NCI-H2227 treated with DMSO at 0.1 percent for 48 hours (cell line): Measurements from ENCODE around the gene CTAG1B.
"Not testable (repeated sequence)": the region's sequence is repeated elsewhere in the genome, so short reads cannot be mapped to it uniquely, and the experiment has no call there.

Experiments
- DNase-seq: peaks from one replicate; lab custom pipeline; 2025; lab: John Stamatoyannopoulos, UW

The CTAG1B gene

GRCh38 chrX:154620767-154621414 lies 1.8 kb upstream of the CTAG1B start:
- DNase-seq = not testable (repeated sequence)

DNA sequence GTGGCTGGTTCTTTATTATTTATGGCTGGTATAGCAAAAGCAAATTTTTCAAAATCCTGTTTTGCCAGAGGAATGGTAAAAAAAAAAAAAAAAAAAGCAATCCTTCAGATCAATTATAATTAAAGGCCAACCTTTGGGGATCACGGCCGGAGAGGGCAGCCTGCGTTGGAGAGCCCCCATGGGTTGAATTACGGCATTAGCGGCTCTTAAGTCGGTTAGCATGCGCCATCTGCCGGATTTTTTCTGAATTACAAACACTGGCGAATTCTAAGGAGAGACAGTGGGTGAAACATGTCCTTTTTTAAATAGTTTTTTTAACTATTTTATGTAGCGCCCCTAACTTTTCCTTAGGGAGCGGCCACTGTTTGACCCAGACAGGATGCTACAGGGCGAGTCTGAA lies 5.5 kb downstream of the CTAG1B start:
- not testable (repeated sequence) for DNase-seq

DNA sequence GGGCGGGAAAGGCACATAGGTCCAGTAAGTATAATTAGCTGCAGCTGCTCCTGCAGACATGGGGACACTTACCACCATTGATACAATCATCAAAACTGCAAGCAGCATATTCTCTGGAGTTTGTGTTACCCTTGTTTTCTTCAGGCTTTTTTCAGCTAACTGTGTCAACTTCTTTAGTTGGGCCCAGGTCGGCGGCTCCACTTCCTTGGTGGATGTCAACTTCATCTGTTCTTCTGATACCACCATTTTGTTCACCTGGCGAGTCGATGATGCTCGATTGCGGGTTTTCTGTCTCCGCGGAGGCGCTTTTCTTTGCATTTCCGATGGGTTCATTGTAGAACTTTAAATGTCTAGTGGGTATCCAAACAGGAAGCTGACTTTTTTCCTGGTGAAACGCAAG lies 7.9 kb downstream of the CTAG1B start:
- not testable (repeated sequence) for DNase-seq

GRCh38 chrX:154608823-154609222 lies 10.3 kb downstream of the CTAG1B start:
- not testable (repeated sequence) for DNase-seq

GRCh38 chrX:154607976-154608375 lies 11.1 kb downstream of the CTAG1B start:
- DNase-seq = not testable (repeated sequence)

DNA sequence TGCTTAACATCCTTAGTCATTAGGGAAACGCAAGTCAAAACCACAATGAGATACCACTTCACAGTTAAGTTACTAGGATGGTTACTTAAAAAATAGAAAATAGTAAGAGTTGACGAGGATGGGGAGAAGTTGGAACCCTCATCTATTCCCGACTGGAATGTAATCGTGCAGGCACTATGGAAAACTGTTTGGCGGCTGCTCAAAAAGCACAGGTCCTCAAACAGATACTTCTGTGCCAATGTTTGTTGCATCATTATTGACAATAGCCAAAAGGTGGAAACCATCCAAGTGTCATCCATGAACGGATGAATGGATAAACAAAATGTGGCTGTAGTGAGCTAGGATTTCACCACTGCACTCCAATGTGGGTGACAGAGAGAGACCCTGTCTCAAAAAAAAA lies 11.7 kb downstream of the CTAG1B start:
- DNase-seq = no peak

DNA sequence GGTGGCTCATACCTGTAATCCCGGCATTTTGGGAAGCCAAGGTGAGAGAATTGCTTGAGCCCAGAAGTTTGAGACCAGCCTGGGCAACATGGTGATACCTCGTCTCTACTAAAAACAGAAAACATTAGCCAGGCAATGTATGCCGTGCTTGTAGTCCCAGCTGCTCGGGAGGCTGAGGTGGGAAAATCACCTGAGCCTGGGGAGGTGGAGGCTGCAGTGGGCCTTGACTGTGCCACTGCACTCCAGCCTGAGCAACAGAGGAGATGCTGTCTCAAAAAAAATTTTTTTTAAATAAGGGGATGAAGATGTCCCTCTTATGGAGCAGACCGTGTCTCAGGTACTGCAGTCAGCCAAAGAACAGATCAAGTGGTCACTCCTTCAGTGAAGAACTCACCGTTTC lies 13.5 kb downstream of the CTAG1B start:
- no peak for DNase-seq

- DNase-seq = no peak
These were observed 15.3 kb downstream of the CTAG1B start for GRCh38 chrX:154603438-154604430.

DNA sequence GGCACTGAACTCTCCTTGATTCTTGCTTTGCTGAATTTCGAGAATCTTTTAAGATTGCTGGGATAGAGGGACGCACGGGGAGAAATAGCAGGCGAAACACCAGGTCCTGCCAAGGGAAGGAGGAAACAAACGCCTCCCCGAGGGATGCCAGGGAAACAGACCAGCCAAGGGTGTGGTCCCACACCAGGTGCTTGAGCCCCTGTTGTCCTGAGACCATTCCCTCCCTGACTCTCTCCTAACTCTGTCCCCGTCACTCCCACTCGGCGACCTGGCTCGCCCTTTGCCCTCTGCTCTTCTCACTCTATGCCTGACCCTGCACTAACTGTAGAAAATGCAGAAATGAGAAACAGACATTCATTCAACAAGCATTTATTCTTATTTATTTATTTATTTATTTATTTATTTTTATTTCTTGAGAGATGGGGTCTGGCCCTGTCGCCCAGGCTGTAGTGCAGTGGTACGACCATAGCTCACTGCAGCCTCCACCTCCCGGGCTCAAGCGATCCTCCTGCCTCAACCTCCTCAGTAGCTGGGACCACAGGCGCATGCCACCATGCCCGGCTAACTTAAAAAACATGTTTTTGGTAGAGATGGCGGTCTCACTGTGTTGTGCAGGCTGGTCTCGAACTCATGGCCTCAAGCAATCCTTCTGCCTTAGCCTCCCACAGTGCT lies 16.2 kb downstream of the CTAG1B start:
- DNase-seq = no peak

DNA sequence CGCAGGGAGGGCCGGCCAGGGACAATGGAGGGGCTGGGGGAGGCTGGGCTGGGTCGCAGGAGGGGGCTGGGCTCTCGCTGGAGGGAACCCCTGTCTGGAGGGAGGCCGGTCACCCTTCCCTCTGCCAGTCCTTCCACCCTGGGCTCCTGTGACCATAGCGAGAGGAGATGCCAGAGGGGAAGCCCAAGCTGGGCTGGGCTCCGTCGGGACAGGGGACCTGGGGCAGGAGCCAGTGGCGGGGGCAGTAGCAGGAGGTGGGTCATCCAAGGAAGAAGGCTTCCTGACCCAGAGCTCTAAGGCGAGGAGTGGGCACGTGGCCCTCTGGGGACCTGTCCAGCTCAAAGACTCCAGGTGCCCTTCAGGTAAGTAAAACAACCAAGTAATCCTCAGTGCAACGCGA lies 16.9 kb downstream of the CTAG1B start:
- DNase-seq = no peak

DNA sequence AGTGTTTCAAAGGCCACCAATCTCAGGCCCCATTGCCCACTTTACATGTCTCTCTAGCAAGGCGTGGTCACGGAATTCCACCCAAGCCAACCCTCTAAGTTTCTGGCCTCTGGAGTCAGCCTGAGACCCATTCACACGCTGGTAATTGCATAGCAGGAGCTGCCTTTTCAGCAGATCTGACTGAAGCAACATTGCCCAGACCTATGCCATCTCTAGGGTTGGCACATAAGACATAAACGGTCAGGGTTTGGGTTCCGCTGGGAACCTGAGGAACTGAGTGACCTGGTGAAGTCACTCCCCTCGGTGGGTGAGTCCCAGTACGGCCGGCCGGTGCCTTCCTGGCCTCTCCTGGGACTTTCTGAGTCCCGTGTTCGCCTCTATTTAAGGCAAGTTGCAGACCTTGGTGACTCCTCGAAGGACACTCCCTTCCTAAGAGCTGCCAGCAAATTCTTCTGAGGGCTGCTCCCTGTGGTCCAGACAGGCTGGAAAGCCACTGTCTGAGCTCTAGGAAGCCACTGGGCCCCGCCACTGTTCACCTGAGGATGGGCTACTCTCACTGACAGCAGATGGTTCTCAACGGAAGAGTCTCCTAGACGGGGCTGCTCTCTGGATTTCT lies 18.2 kb downstream of the CTAG1B start:
- no peak for DNase-seq

GRCh38 chrX:154599531-154599930 lies 19.6 kb downstream of the CTAG1B start:
- no peak for DNase-seq

GRCh38 chrX:154598656-154599055 lies 20.4 kb downstream of the CTAG1B start:
- DNase-seq = no peak

DNA sequence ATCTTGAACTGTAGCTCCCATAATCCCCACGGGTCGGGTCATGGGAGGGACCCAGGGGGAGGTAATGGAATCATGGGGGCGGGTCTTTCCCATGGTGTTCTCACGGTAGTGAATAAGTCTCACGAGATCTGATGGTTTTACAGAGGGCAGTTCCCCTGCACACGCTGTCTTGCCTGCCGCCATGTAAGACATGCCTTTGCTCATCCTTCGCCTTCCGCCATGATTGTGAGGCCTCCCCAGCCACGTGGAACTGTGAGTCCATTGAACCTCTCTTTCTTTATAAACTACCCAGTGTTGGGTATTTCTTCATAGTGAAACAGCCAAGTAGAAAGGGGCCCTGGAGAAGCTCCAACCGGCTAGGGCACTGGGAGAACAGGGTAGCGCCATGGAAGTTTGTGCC lies 21.9 kb downstream of the CTAG1B start:
- no peak for DNase-seq

DNA sequence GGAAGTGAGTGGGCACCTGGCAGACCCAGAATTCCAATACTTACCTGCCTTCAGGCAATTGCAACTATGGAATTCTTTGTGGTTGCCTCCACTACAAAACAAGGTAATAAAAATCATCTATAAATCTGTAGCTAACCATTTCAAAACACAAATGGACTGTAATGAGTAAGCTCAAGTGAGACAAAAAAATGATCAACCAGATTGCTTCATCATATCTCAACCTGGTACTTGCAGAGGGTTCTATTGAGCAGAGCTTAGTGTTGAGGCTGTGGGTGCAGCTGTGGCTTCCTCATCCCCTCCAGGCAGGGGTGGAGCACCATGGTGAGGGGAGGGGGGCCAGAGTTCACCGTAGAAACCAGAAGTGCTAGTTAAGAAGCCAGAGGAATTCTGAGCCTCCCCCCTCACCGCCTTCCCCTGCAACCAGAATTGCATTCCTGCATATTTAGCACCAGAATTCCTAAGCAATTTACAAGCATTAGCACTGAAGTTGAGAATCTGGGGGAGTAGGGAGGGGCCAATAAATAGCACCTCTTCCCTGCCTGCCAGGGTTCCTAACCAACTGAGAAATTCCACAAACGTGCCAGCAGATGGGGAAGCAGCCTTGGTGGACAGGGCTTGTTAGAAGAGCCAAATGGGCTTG lies 22.7 kb downstream of the CTAG1B start:
- DNase-seq = no peak

- no peak for DNase-seq
These were observed 23.4 kb downstream of the CTAG1B start for GRCh38 chrX:154595559-154596249.

DNA sequence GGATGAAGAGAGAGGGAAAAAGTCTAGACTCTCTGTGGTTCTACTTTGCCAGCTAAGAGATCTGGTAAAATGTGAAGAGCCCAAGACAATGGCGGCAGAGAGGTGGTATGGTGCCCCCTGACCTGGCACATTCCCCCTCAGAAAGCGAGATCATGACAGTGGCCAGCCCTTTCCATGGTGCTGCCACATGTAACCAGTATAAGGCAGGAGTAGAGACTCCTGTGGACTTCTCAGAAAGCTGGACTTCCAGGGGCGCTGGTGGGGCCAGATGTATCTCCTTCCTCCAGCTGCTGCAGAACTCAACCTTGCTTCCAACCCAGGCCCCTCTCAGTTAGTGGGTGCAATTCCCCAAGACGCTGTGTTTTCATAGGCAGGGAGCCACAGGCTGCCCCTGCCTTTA lies 24.6 kb downstream of the CTAG1B start:
- no peak for DNase-seq

DNA sequence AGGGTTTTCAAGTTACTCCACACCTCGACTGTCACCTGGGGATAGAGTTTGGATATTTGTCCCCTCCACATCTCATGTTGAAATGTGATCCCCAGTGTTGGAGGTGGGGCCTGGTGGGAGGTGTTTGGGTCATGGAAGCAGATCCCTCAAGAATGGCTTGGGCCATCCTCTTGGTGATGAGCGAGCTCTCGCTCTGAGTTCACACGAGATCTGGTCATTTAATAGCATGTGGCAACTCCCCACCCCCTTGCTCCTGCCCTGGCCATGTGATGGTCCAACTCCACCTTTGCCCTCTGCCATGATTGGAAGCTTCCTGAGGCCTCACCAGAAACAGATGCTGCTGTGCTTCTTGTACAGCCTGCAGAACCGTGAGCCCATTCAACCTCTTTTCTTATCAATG lies 25.9 kb downstream of the CTAG1B start:
- no peak for DNase-seq

- no peak for DNase-seq
These were observed 26.6 kb downstream of the CTAG1B start for GRCh38 chrX:154592505-154592904.

DNA sequence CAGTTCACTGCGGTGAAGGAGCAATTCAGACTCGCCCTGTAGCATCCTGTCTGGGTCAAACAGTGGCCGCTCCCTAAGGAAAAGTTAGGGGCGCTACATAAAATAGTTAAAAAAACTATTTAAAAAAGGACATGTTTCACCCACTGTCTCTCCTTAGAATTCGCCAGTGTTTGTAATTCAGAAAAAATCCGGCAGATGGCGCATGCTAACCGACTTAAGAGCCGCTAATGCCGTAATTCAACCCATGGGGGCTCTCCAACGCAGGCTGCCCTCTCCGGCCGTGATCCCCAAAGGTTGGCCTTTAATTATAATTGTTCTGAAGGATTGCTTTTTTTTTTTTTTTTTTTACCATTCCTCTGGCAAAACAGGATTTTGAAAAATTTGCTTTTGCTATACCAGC lies 28.7 kb downstream of the CTAG1B start:
- DNase-seq = not testable (repeated sequence)

DNA sequence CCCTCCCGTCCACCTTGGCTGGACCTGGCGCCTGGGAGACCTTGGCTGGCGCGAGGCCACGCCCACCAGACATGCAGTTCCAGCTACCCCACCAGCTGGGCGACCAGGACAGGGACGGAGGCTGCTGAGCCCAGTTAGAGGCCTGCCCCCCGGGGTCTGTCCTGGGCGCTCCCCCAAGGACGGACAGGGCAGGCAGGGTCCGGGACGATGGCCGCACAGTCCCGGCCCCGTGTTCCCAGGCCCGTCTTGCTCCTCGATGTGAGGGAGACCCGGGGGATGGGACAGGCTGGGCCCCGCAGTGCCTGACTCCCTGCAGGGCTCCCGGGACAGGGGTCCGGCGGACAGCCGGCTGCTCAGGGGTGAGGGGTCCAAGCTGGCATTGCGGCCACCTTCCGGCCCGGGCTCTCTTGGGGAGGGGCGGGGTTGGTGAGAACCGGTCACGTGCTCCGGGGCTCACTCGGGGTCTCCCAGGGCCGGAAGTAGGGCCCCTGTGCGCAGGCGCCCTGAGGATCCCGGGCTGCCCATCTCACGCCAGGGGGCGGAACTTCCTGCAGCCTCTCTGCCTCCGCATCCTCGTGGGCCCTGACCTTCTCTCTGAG lies 34.4 kb downstream of the CTAG1B start, which contains the start of gene CTAG1A:
Gene CTAG1A, plus strand, starts transcription at position 549 of the 599 bp plus-strand sequence. CDS start 74 bp downstream, outside the sequence.
- DNase-seq = not testable (repeated sequence)
